Calu3 (cell line): ENCODE results near the gene CYP1B1. TPM values are rescaled to one million over a fixed set of nuclear protein-coding genes. Genes with fewer than 3 reads are reported as not detected.

Experiments used
- BruUV-seq: library from RNA; stranded (reverse); fragments of 400-500 nt; replicated peaks from 2 replicates; lab custom pipeline; 2021; lab: Mats Ljungman, UMichigan
- CTCF ChIA-PET: fragments of 300-600 bp; sonication (Branson Sonifier 250); formaldehyde crosslinking; loops from one replicate; lab custom pipeline; 2022; ENCODE audit warnings: antibody characterized with exemption; lab: Charles Lee
- DNase-seq: peaks from one replicate; pipeline ENCODE4 v3.0.0; 2022
- H3K27ac Mint-ChIP-seq: one replicate; pipeline ENCODE4 v1.8.0; 2022; ENCODE audit warnings: mixed read lengths; ENCODE audit not compliant: unreplicated experiment
- H3K27me3 Mint-ChIP-seq: one replicate; pipeline ENCODE4 v1.8.0; 2022; ENCODE audit warnings: mixed read lengths; ENCODE audit not compliant: unreplicated experiment
- H3K36me3 Mint-ChIP-seq: one replicate; pipeline ENCODE4 v1.8.0; 2022; ENCODE audit warnings: mild to moderate bottlenecking, moderate library complexity, mixed read lengths; ENCODE audit not compliant: insufficient read depth, unreplicated experiment
- H3K4me1 Mint-ChIP-seq: one replicate; pipeline ENCODE4 v1.8.0; 2022; ENCODE audit warnings: mild to moderate bottlenecking, low read depth, mixed read lengths; ENCODE audit not compliant: unreplicated experiment
- H3K4me3 Mint-ChIP-seq: one replicate; pipeline ENCODE4 v1.8.0; 2022; ENCODE audit warnings: mild to moderate bottlenecking, low read depth, moderate library complexity, mixed read lengths; ENCODE audit not compliant: unreplicated experiment
- H3K9me3 Mint-ChIP-seq: one replicate; pipeline ENCODE4 v1.8.0; 2022; ENCODE audit warnings: low read depth, mixed read lengths; ENCODE audit not compliant: unreplicated experiment
- intact Hi-C: fragments of 100-400 bp; cut with micrococcal nuclease; formaldehyde crosslinking; loops from one replicate; pipeline ENCODE4 v1.10.0; 2022; ENCODE audit not compliant: unreplicated experiment
- total RNA-seq: library from RNA; stranded (reverse); gene quantifications from 2 replicates; pipeline ENCODE4 v1.2.3, GENCODE V29; 2022
- TF ChIP-seq, protein P1 (sequence below): fragments of 200-600 bp; IDR thresholded peaks from one replicate; pipeline ENCODE4 v1.8.0; 2022; ENCODE audit warnings: antibody characterized with exemption; ENCODE audit not compliant: unreplicated experiment

Gene CYP1B1
- total RNA-seq, 1 experiment from 2014 or later = 36.5 TPM

DNA sequence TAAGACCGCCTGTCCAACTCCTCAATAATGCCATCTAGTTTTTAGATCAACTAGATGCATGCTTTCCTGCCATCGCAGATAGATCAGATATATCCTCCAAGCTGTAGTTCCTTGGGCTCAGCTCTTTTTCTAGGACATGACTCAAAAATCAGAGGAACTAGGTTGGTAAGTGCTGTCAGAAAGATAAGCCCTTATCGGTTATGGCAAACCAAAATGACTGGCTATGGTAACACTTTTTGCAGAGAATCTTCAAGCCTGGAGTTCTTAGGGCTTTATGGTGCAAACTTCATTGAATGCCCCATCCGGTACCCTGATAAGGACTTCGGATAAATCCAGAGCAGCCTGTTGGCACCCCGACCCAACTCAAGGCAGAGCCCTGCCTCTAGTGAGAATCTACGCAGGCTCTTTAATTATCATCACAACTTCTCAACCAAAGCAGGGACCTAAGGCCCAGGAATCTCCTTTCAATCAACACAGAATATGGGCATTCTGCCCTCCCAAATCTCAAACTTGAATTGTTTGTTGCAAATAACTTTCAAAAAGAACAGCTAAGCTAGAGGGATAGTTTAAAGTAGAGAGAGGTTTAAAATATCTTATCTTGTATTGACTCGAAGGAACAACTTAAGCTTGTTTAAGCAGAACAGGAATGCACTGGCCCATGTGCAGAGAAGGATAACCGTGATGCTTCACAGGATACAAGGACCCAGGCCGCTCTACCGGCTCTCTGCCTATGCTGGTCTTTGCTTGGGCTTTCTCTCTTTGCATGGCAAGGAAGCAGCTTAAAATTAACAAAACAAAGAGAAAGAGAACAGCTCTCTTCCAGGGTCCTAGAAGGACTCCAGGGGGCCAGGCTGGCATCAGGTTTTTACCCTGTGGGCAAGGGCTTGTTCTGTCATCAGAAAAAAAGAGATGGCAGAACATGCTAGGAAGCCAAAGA is 3.4 kb upstream of the CYP1B1 start:
- Mint-ChIP-seq H3K36me3 (peaks cover 34% of the 10 kb centered on the region), H3K4me3 (no peak overlapping the region), H3K9me3 (no peaks in the 10 kb centered on the region), H3K27ac (no peak overlapping the region), H3K27me3 (no peaks in the 10 kb centered on the region), H3K4me1 (peaks cover 63% of the 10 kb centered on the region)
- intact Hi-C loops = no loop called here
- BruUV-seq = no TSS peak
- no peak for DNase-seq
- TF ChIP-seq, protein P1, sequence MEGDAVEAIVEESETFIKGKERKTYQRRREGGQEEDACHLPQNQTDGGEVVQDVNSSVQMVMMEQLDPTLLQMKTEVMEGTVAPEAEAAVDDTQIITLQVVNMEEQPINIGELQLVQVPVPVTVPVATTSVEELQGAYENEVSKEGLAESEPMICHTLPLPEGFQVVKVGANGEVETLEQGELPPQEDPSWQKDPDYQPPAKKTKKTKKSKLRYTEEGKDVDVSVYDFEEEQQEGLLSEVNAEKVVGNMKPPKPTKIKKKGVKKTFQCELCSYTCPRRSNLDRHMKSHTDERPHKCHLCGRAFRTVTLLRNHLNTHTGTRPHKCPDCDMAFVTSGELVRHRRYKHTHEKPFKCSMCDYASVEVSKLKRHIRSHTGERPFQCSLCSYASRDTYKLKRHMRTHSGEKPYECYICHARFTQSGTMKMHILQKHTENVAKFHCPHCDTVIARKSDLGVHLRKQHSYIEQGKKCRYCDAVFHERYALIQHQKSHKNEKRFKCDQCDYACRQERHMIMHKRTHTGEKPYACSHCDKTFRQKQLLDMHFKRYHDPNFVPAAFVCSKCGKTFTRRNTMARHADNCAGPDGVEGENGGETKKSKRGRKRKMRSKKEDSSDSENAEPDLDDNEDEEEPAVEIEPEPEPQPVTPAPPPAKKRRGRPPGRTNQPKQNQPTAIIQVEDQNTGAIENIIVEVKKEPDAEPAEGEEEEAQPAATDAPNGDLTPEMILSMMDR = no peak
- CTCF ChIA-PET = interaction anchor here (0.7 to 0.8 kb wide), 2 partner anchors 16 to 19 kb away, joined by 3 read pairs; no protein-coding TSS in a partner anchor

DNA sequence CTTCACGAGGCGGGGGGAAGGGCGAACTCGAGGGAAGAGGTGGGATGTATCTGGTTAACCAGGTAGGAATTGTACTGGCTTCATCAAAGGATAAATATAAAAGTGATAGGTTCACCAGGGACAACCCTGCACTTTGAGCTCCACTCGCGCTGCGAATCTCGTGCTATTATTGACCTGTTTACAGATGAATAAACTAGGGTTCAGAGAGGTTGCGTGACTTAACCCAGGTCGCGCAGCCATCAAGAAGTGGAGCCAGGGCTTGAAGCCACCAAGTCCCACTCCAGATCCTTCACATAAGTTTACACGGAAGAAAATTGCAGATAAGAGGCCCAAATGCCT is 1.4 kb upstream of the CYP1B1 start:
- CTCF ChIA-PET = interaction anchor here (0.8 to 3.3 kb wide), 9 partner anchors 15 to 198 kb away, joined by 3 to 73 read pairs (median 28); no protein-coding TSS in a partner anchor
- Mint-ChIP-seq H3K4me1 (peaks cover 43% of the 10 kb centered on the region), H3K27me3 (no peaks in the 10 kb centered on the region), H3K4me3 (peak overlapping the region; percentile 88), H3K9me3 (no peaks in the 10 kb centered on the region), H3K36me3 (peaks cover 43% of the 10 kb centered on the region), H3K27ac (peak overlapping the region; percentile 95)
- intact Hi-C loops = loop anchor here (2.0 kb wide), 2 partner anchors 19 to 95 kb away; no protein-coding TSS in a partner anchor
- BruUV-seq = TSS peak; percentile 89
- no peak for DNase-seq
- TF ChIP-seq, protein P1 = no peak

DNA sequence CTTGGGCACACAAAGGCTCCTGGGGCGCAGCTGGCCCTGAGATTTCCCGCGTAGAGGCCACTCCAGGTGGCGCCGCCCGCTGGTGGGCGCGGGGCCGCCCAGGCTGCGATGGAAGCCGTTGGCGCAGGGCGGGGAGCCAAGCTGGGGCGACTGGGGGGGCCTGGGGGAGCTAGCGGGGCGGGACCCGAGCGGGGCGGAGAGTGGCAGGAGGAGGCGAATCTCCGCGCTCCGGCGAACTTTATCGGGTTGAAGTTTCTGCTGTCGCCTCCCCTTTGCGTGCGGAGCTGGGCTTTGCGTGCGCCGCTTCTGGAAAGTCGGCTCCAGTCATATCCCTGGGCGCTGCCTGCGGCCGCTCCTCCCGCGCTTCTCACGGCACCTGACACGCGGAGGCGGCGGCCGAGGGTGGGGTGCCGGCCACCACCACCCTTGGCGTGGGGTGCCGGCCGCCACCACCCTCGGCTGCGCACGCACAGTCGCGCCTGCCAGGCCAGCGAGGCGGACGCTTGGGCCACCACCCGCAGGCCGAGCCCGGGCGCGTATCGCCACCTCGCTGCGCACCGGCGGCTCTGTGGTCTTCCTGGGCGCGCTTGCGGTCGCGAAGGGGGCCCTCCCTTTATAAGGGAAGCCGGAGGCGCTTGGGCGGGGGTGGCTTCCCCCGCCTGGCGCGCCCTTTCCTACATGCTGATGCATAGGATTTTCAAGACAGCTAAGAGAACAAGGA is 919 bp upstream of the CYP1B1 start:
- DNase-seq = peak; percentile 93
- TF ChIP-seq, protein P1 = peak; percentile 62

DNA sequence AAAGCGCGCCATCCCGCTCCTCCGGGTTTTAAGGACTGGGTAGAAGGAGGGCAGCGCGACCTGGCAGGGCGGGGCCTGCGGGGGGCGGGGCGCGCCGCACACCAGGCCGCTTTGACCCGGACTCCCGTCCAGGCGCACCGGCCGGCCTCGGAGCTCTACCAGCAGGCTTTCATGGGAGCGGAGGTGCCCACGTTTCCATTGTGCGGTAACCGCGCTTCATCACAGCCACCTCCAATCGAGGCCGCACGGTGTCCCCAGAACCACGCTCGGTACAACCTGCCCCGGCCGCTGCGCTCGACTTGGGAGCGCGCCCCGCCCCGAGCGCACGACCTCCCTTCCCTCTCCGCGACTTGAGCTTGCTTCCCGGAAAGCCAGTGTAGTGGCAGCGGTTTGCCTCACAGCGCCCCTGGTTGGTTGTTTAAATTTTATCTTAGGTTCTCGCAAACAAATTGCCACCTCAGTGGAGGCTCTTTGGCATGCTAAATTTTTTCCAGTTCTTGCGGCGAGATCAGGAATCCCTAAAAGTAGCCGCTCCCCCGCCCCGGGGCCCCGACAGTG is 280 bp upstream of the CYP1B1 start:
- Mint-ChIP-seq H3K4me3 (peak overlapping the region; percentile 88), H3K9me3 (no peaks in the 10 kb centered on the region), H3K4me1 (peaks cover 31% of the 10 kb centered on the region), H3K27ac (peak overlapping the region; percentile 72), H3K36me3 (peaks cover 43% of the 10 kb centered on the region), H3K27me3 (no peaks in the 10 kb centered on the region)
- BruUV-seq = no TSS peak
- peak; percentile 83 for DNase-seq
- intact Hi-C loops = loop anchor here (1.0 to 2.0 kb wide), 4 partner anchors 21 to 198 kb away; no protein-coding TSS in a partner anchor
- TF ChIP-seq, protein P1 = no peak
- CTCF ChIA-PET = interaction anchor here (0.5 to 3.3 kb wide), 37 partner anchors 14 to 766 kb away, joined by 3 to 73 read pairs (median 5); partner anchors contain the start of gene RMDN2

More for the DNA sequence above, 919 bp upstream of the CYP1B1 start:
- peak overlapping the region; percentile 88 for H3K4me3 Mint-ChIP-seq
- peaks cover 43% of the 10 kb centered on the region for H3K36me3 Mint-ChIP-seq
- H3K27me3 Mint-ChIP-seq = no peaks in the 10 kb centered on the region
- peak overlapping the region; percentile 95 for H3K27ac Mint-ChIP-seq
- H3K9me3 Mint-ChIP-seq = no peaks in the 10 kb centered on the region
- intact Hi-C loops = loop anchor here (1.0 to 2.0 kb wide), 4 partner anchors 20 to 197 kb away; no protein-coding TSS in a partner anchor
- no TSS peak for BruUV-seq
- CTCF ChIA-PET = interaction anchor here (0.5 to 3.3 kb wide), 39 partner anchors 14 to 767 kb away, joined by 3 to 73 read pairs (median 5); partner anchors contain the start of gene RMDN2
- H3K4me1 Mint-ChIP-seq = peaks cover 38% of the 10 kb centered on the region
